HG02852 (cell line): ENCODE results near the gene CDIP1.

Experiments used
- ATAC-seq: cut with Tn5 transposase; IDR thresholded peaks from one replicate; pipeline ENCODE4 v1.9.1; 2021; ENCODE audit warnings: mild to moderate bottlenecking, moderate library complexity; ENCODE audit not compliant: unreplicated experiment

CDIP1 gene

GRCh38 chr16:4539716-4540284 is 1.2 kb upstream of the CDIP1 start:
- ATAC-seq = no peak

- peak; percentile 33 for ATAC-seq
Measured at GRCh38 chr16:4537376-4538343, 913 bp downstream of the CDIP1 start.

- no peak for ATAC-seq
Measured at GRCh38 chr16:4536391-4537106, 2.0 kb downstream of the CDIP1 start.

DNA sequence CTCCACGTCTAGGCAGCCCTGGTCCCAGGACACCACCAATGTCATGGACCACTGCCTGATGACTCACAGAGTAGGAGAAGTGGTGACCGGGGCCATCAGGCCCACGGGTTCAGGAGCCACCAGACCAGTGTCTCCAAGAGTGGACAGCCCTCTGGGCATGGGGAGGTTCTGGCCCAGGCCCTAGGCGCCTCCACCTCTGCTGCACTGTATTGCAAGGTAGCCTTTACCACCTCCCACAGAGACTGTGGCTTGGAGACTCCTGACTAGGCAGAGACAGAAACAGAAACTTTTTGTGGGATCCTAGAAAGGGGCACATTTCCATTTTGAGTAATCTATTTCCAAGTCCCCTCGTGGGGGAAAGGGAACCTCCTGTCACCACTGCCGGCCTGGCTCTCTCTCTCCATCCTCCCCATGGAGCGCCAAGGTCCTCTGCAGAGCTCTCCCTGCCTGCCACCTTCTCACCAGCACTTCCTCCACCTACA is 2.9 kb downstream of the CDIP1 start:
- ATAC-seq = no peak

DNA sequence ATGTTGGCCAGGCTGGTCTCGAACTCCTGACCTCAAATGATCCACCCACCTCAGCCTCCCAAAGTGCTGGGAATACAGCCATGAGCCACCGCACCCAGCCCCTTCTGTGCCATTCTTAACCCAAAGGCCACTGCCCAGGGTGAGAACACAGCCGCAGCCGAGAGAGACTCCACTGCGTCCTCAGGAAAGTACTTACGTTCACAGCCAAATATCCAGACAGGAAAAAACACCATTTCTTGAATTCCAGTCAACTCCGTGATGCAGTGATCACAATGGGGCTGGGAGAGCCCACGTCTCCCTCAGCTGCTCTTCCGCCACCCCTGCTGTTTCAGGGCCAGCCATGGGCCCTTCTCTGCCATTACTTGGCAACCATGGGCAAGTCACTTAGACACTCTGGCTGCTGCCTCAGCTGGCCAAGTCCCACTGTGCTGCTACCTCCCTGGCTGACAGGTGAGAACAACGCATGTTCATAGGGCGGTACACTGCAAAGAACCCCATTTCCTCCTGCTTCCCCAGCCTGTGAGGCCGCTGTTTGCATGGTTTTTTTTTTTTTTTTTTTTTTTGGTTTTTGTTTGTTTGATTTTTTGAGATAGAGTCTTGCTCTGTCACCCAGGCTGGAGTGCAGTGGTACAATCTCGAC is 4.3 kb downstream of the CDIP1 start:
- ATAC-seq = no peak

DNA sequence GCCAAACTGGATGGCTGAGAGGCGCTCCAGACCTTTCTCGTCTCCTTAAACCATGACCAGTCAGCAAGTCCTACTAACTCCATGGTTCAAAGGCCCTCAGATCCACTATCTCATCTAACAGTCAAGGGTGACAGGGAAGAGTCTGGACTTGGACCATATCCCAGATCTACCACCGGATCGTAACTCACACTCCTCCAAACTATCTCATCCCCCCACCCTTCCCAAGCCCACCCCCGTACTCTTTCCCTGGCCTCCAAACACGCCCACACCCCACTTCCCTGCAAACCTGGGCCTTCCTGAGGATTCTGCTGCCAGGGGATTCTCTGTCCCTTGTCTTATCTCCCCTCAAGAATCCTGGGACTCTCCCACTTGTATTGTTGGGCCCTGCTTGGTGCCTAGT is 5.1 kb downstream of the CDIP1 start:
- no peak for ATAC-seq

GRCh38 chr16:4532238-4532637 is 6.3 kb downstream of the CDIP1 start:
- no peak for ATAC-seq

- no peak for ATAC-seq
Measured at GRCh38 chr16:4531811-4532210, 6.8 kb downstream of the CDIP1 start.

DNA sequence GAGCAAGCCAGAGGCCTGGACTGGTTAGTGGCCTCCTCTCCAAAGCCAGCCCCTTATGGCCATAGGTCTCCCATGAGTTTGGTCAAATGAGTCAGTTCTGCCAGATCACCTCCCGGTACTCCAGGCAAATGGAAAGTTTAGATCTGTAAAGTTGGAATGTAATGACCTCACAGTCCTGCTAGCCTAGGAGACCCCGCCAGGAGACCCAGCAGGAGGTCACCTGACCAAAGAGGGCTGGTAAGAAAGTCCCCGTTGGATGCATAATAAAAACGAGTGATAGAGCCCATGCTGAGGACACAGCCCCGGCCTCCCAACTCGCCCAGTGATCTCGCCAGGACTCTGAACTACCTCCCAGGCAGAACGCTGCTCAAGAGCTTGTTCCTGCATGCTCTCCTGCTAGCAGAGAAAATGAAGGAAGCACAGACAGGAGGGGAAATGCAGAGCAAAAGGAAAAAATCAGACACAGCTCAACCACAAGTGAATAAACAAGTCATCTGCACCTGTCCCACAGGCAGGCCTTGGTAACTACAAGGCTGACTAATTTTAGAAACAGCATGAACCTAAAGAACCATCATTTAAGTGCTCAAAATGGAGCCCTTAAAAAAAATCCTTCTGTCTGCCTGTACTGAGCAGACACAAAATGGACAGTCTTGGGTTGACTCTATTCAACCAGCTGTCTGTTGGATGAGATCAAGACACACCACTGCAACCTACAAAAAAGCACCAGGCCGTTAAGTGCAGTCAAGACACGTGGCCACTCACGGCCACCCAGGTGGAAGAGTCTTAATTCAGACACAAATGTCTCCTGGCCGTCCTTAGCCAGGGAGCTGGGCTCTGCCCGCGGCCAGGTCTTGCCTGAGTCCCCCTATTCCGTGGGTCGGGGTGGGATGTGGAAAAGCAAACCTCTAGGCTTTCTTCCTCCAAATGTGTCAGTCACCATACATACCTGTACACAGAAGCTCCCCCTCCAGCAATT is 9.2 kb downstream of the CDIP1 start:
- no peak for ATAC-seq

DNA sequence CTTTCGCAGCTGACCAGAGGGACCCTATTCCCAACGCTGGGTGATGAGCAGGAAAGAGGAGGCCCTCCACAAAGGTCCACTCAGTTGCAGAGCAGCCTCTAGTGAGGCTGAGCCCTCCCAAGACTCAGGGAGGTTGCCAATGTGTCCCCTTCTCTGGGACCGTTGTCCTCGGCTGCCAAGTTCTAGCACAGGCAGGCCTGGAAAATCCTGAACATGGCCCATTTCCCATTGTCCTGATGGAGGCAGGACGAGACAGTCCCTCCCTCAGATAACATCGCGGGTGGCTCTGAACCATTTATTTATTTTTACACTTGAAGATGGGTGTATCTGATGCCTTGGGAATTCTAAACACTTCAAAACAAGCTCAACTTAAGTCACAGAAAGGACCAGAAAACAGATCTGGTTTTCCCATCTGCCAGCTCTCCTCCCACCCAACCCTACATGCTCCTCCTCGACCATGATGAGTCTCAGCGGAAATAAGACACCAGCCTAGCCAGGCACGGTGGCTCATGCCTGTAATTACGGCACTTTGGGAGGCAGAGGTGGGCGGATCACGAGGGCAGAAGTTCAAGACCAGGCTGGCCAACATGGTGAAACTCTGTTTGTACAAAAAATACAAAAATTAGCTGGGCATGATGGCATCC is 12.8 kb downstream of the CDIP1 start:
- ATAC-seq = no peak

DNA sequence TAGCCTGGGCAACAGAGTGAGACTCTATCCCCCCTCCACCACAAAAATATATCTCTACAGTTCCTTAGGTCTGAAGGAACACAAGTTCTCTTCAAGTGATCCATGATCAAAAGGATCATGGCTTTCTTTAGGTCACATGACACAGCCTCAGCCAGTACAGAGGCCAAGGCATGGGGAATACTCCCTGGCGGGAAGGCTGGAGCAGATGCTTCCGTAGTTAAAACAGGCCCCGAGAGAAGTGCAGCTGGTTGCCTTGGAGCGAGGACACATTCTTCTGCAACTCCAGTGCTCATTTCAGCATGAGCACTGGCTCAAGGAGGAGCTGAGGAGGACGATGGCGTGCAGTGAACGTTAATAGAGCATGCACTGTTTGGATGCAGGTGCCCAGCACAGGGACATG is 13.5 kb downstream of the CDIP1 start:
- ATAC-seq = no peak

DNA sequence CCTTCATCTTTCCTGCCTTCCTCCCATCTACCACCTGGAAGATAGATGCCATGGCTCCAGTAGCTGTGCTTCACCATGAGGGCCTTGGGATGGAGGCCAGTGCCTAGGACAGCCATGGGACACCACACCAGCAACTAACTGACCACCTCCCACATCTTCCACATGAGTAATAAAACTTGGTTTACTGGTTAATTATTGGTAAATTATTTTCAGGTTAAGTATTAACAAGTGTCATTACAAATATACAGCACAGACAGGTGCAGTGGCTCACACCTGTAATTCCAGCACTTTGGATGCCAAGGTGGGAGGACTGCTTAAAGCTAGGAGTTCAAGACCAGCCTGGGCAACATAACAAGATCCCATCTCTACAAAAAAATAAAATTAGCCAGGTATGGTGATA is 14.0 kb downstream of the CDIP1 start:
- ATAC-seq = no peak

DNA sequence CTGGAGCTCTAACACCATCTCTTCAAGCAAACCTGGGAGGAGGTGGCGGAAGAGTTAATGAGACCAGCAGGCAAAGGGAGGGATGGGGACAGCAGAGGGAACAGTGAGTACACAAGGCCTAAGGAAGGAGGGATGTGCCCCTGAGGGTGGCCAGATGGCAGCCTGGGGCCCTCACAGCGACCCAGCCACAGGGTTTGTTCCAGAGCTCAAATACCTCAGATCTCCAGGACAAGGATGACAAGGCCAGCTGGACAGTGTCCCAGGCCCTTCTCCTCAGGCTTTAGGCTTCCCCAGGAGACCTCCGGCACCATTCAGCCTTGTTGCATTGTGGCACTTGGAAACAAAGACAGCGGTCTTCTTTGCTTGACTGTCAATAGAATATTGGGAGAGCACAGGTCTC is 14.9 kb downstream of the CDIP1 start:
- no peak for ATAC-seq

DNA sequence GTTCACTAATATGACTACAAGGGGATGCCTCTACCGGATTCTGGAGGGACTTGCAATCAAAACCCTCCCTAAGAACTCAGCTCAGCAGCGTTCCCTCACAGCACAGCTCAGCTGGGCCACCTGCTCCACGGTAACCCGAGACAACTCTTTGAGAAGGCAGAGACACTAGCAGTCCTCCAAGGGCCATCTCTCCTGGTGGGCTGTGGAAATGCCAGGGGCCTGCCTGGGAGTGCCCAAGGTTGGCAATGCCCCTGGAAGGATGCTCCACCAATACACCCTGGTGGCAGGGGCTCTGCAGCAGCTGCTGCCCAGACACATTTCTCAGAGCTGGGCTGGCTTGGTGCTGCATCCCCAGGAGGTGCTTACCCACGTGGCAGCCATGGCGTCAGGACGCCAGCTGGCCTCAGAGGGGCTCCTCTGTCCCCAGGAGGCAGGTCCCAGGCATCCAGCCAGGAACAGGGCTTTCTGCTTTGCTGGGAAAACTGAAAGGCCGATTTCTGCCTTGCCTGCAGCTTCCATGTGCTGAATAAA is 16.5 kb downstream of the CDIP1 start:
- no peak for ATAC-seq

- no peak for ATAC-seq
Measured at GRCh38 chr16:4520913-4521312, 17.7 kb downstream of the CDIP1 start.

GRCh38 chr16:4519274-4520058 is 19.1 kb downstream of the CDIP1 start:
- ATAC-seq = no peak

DNA sequence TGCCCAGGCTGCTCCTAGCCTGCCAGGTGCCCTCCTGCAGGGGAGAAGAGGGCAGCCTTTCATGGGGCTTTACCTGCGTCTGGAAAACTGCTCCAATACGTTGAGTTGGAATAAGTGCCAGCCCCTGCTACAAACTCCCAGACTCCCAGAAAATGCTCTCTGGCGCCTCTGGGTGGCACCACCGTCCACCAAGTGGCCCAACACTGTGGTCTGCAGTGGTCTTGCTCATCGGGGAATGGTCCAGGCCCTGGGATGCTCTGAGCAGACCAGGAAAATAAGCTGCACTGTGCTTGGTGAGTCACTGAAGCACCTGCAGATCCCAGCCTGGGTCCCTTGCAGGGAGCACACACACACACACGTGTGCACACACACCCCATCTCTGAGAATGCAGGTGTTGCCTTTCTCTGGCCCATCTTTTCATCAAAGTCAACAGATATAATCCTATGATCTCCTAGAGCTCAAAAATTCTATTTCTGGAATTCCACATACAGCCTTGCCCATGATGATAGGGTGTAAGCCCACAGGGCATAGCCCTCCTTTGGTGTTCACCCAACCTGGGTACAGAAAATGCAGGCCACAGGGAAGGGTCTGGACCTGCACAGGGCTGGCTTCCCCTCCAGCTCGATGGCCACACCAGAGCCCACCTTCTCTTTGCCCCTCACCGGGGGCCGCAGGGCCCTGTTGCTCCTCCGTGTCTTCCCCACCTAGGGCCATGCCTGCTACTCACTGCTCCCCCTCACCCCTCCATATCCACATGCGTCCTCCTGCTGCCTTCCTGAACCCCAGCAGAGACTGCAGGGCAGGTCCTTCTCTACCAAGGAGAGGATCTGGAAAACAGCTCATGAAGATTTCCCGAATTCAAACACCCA is 20.5 kb downstream of the CDIP1 start:
- ATAC-seq = no peak
